Cortex of kidney (tissue), 1 donor: ENCODE data around the gene RTN4RL1.
"Not testable (repeated sequence)": the region's sequence is repeated elsewhere in the genome, so short reads cannot be mapped to it uniquely, and the experiment has no call there.

ENCODE experiments used
- DNase-seq: peaks from one replicate; lab custom pipeline; 2025; lab: John Stamatoyannopoulos, UW

Gene RTN4RL1

DNA sequence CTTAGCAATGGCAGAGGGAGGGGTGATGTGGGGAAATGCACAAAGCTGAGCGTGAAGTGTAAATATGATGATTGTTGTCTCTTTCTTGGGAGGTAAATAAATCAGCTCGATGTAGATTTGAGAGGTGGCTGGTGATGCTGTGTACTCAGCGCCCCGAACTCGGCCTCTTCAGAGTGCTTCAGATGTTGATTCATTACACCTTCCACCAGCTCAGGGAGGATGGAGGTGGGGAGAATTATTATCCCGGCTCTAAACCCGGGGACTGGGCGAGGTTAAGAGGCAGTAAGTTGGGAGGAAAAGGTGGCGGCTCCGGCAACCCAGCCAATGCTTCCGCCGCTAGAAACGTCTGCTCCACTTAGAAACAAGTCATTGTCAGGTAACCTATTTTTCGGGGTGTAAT, 108.8 kb downstream of the RTN4RL1 start:
- no peak for DNase-seq

DNA sequence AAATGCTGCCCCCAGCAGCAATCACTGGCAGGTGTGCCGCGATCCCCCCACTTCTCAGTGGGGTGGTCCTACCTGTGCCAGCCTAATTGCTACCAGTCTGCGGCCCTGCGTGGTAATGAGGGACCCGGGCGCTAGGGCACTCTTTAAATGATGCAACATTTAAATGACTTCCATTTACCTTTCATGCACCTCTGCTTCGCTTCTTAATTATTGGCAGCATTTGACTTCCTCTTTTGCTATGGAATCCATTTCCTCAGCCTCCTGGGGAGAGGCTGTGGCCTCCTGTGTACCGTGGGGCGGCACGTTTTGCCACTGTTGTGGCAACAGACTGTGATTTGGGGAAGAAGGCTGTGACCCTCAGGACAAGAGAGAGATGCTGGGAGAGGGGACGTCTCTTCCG, 109.2 kb downstream of the RTN4RL1 start:
- no peak for DNase-seq

GRCh38 chr17:1914661-1915083, 110.5 kb downstream of the RTN4RL1 start:
- no peak for DNase-seq

GRCh38 chr17:1913702-1914101, 111.4 kb downstream of the RTN4RL1 start:
- no peak for DNase-seq

DNA sequence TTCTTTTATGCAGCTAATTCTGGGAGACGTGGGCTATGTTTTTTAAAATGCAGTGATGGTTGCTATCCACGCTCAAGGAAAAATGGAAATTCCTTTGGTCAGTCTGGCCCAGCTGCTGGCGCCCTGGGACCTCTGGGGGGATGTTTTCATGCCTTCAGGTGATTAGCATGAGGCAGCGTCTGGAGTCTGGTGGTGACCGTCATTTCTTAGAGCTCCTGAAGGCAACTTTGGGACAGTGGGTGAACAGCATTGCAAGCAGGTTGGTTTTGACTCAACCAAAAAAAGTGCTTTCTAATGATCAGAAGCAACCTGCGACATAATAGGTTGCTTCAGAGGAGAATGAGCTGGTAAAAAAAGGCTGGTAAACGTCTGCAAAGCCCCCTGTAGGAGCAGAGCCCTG, 113.0 kb downstream of the RTN4RL1 start:
- DNase-seq, result no peak

DNA sequence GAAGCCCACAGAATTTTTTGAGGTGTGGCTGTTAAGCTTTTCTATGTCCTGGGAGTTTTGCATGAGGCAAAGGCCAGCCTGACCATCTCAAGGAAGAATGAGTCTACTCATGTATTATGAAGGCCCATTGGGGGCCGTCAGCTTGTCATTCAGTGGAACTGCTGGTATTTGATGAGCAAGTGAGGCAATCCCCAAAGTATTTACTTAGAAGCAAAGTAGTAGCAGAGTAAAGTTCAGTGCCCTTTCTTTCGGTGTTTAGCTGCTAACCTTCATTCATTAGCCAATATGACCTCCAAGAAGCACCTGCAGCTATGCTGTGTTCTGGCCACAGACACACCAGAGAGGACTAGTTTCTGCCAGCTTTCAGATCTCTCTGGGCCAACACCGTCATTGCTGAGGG, 115.1 kb downstream of the RTN4RL1 start:
- no peak for DNase-seq

DNA sequence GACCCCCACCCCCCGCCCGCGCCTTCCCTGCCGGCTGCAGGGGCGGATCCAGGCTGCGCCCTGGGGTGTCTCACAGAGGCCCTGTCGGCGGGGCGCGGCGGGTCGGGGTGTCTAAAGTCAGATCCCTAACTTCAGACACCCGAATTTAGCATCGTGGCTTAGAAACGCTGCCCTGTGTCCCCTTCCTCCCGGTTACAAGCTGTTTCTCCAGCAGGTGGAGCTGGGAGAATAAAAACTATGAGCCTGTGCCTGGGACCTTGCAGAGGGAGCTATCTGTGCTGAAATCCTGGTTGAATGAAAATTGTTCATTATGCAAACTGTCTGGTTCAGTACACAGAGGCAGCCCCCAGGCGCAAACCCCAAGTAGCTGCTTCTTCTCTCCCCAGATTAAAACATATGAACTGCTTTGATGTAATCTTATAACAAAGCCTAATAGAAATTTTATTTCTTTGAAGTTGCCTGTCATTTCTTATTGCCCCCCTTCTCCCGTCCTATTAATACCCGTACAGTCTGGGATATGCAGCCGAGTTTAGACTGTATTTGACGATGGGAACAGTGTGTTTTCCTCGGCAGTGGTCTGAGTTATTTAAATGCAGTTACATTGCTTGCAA, 116.3 kb downstream of the RTN4RL1 start:
- no peak for DNase-seq

- no peak for DNase-seq
Measured at GRCh38 chr17:1907909-1908698, 117.0 kb downstream of the RTN4RL1 start.

- DNase-seq, result no peak
Measured at GRCh38 chr17:1907216-1907631, 117.9 kb downstream of the RTN4RL1 start.

- DNase-seq, result no peak
Measured at GRCh38 chr17:1906662-1907101, 118.5 kb downstream of the RTN4RL1 start.

DNA sequence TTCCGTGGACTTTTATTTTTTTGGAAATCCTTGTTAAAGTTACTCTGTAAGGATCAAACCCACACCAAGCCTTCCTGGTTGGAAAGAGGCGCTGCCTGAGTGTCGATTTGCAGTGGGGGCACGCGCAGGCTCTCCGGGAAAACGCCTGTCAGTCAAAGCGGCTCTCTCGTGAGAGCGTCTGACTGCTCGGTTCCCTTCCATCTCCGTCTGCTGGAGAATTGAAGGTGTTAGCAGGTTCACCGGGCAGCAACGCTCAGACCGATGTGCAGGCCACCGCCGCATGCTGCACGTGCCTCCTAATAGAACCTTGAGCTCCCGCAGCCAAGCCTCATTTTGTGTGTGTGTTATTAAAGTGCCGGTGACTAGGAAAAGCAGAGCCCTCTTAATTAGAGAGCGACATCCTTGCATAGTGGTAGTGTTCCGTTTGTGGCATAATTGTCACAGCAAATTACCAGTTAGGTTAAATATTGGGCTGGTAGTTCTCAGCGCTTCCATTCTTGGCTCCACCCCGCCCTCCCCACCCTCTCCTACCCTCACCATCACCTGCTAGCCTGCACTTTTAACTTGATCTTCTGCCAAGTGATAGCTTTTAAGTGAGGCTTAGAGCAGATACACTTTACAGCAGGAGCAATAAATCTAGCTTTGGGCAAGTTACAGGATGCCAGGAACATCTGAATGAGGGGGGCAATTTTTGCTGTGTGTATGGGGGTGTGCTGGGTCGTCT, 119.8 kb downstream of the RTN4RL1 start:
- DNase-seq, result no peak

DNA sequence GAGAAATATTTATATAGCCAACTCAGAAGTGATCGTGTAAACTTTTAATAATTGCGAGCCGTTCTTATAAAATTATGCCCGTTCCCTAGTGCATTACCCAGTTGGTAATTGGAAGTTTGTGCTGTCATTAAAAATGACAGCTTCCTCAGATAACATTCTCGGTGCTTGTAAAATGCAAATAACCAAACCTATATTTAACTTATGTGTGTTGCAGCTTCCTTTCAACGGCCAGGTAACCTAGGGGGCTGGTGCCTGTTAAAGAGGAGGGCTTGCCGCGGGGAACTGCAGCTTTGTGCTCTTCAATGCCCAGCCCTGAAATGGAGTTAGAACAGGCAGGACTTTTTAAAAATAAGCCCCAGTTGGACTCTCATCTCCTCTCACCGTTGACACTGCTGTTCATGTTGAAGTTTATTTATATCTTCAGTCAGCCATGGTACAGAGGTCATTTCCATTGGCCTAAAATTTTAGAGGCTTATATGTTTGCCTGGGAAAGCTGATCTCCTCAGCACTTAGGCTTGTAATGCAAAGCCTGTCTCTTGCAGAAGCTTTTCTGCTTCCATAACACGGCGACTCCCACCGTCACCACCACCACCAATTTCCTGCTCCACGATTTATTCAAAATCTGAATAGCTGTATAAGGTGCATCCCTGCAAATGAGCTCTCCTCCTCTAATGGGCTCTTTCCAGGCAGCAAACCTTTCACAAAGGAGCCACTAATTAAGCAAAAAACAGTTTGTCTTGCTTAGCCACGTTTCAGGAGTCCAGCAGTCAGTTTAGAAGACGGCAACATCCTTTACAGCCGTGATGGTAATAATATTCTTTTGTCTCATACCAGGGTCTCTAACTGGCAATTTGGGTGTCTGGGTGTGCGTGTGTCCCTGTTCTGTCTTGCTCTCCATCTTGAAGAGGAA, 120.6 kb downstream of the RTN4RL1 start:
- no peak for DNase-seq

DNA sequence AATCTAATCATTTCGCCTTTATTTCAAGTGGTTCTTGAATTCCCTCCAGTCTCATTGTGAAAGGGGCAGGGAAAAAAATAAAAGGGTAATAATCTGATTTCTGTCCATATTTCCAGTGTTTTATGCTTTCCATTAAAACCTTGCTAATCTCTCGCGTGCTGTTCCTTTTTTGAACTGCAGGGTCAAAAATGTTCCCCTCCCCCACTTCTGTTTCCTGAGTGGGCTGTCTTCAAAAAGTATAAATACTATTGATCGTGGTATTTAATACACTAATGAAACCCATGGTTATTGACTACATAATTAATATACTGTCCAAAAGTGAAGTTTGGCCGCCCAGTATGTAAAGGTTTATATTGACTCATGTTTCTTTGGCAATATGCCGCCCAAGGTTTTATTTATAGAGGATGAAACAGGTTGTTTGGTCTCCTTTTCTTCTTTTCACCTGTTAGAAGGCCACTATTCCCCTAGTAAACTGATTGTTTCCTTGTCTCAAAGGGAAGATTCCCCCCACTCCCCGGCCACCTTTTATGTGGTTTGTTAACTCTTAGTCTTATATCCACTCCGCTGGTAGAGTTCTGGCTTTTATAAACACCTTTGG, 125.6 kb downstream of the RTN4RL1 start:
- no peak for DNase-seq

GRCh38 chr17:1898872-1899271, 126.3 kb downstream of the RTN4RL1 start:
- no peak for DNase-seq

DNA sequence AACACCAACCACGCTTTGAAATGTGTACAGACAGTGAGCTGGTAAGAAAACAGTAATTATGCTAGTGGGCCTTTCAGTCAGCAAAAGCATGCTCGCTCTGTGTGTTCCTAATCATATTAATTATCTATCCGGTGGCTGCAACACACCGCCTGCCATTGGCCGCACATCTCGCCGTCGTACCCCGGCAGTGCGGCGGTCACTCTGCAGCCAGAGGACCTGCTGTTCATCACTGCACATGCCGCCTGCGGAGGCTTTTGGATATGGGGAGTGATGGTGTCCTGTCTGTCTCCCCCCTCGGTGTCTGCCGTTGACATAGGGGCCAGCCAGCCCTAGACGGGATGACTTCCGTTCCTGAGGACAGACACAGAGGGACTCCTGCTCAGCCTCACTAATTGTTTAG, 126.8 kb downstream of the RTN4RL1 start:
- no peak for DNase-seq

- DNase-seq, result no peak
Measured at GRCh38 chr17:1897105-1897656, 128.0 kb downstream of the RTN4RL1 start.

DNA sequence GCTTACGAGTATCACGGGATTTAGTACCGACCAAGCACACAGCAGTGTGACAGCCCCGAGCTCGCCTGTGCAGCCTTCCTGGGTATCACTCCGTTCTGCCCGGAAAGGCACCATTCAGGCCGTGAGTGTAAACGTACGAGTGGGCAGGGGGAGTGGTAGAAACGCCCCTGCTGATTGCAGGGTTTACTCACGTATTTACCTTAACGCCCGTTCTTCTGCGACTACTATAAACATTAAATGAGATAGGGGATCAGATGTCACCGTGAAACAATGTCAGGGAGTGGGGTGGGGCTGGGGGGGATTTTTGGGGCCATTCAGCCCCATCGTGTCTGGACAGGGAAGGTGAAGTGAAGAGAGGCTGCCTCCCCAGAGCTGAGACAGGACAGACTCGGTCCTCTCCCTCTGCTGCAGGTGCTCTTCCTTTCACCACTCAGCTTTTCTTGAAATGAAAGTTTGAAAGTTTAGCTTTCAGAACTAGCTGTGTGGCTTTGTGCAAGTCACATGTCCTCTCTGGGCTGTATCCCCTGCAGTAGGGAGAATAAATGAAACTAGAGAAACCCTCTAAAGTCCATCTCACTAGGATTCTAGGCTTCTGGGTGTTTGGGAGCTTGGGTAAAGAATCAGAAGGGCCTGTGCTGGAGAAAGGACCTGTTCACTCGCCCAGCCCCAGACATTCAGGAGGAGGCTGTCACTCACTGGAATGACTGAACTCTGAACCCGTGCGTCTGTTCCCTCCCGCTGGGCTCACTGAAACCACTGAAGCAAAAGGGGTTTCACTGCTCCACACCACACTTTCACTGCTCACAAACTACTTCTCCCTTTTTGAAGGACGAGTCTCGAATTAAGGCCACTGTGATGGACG, 128.7 kb downstream of the RTN4RL1 start:
- no peak for DNase-seq

DNA sequence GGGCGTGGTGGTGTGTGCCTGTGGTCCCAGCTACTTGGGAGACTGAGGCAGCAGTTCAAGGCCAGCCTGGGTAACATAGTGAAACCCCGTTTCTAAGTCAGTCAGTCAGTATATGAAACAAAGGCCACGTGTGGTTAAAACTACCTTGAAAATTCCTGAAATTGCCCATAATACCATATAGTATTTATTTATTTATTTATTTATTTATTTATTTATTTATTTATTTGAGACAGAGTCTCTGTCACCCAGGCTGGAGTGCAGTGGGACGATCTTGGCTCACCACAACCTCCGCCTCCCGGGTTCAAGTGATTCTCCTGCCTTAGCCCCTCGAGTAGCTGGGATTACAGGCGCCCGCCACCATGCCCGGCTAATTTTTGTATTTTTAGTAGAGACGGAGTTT, 129.7 kb downstream of the RTN4RL1 start:
- not testable (repeated sequence) for DNase-seq

DNA sequence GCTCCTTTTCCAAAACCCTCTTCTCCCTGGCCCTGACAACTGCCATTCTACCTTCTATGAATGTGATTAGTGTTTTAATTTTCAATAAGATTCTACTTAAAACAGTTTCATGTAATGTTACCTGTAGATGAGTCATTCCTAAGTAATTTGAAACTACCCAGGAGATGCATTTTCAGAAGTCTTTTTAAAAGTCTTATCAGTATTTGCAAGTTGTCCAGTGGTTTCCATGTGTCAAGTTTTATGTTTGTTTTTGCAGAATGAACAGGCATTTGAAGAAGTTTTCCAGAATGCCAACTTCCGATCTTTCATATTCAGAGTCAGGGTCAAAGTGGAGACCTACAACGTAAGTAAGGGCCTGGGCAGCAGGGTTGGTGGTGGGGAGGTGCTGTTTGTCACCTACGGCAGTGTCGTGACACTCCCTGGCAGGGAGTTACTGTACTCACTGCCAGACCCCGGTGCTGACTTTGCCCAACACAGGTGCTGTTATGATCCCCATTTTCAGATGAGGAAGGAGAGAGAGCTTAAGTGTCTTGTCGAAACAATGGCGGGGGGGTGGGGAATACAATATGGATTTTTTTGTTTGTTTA, 130.3 kb downstream of the RTN4RL1 start:
- no peak for DNase-seq
